ENCODE measurements around the gene TARP. TPM values are rescaled to one million over a fixed set of nuclear protein-coding genes. Genes with fewer than 3 reads are reported as not detected.

Gene TARP

DNA sequence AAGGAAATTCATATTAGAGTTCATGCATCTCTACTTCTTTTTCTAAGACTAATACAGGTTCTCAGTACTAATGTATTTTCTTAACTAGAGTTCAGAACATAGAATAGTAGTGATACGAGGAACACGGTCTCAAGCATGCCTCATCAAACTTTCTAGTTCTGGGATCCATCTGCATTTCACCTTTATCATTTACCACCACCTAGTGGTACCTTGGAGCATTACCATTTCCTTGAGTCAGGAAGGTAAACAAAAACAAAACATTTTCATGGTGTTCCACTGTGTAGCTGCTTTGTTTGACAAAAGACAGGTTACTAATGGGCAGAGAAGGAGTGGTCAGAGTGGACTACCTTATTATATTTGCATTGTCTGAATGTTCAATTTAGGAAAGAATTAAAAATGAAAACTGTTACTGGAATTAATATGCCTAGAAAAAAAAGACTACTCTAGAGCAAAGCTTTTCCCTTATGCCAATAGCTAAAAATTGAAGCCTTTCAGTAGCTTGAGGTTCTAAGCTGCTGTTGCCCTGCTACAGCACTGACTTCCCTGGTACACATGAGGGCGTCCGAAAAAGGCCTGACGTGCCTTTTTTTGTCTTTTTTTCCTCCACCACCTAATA, 50.8 kb downstream of the TARP start:
- H3K36me3 Mint-ChIP-seq: peaks cover 24 to 55% (median 35%) of the 10 kb centered on the region in 3 donors
- H3K4me3 Mint-ChIP-seq: peak overlapping the region; percentile 55 to 93 (median 71)
- peak overlapping the region; percentile 94 to 100 (median 97) for H3K27ac Mint-ChIP-seq
- peaks cover 94 to 100% of the 10 kb centered on the region in 2 donors for H3K4me1 Mint-ChIP-seq
- peak; percentile 64 to 69 (median 66) for DNase-seq
- no peaks in the 10 kb centered on the region for H3K9me3 Mint-ChIP-seq
- H3K27me3 Mint-ChIP-seq (ENCODE audit: low read depth in 3 of 3): peaks cover 2 to 5% (median 3%) of the 10 kb centered on the region in 3 donors

DNA sequence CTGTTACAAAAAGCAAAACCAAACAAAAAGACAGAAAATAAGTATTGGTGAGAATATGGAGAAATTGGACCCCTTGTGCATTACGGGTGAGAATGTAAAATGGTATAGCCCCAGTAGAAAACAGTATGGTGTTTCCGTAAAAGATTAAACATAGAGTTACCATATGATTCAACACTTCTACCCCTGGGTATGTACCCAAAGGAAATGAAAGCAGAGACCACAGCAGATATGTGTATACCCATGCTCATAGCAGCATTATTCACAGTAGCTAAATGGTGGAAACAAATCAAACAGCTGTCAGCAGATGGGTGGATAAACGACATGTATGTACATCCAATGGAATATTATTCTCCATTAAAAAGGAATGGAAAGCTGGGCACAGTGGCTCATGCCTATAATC, 53.0 kb downstream of the TARP start:
- H3K4me1 Mint-ChIP-seq: peaks cover 94 to 100% of the 10 kb centered on the region in 2 donors
- peaks cover 2 to 5% (median 3%) of the 10 kb centered on the region in 3 donors for H3K27me3 Mint-ChIP-seq (ENCODE audit: low read depth in 3 of 3)

DNA sequence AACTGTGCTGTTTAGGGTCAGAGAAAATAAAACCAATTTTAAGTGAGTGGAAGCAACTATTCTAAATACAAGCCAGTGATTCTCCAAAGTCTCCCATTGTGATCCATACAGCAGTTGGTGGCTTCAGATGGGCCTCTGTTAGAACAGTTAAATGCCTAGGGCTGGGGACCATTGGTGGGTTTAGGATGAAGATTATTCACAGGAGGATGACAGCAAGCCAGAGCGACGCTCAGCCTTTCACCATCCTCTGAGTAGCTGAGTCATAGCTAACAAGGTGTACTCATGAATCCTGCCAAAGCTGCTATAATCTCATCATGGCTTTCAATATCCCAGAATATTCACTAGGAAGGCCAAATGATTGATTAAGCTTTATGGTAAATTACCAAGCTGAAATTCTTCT, 55.8 kb downstream of the TARP start:
- peaks cover 2 to 5% (median 3%) of the 10 kb centered on the region in 3 donors for H3K27me3 Mint-ChIP-seq (ENCODE audit: low read depth in 3 of 3)
- H3K27ac Mint-ChIP-seq: peak overlapping the region; percentile 95 to 100 (median 98)
- DNase-seq: no peak
- H3K4me1 Mint-ChIP-seq: peaks cover 69 to 76% of the 10 kb centered on the region in 2 donors
- no peaks in the 10 kb centered on the region for H3K9me3 Mint-ChIP-seq
- H3K36me3 Mint-ChIP-seq: peaks cover 21 to 30% (median 29%) of the 10 kb centered on the region in 3 donors
- peak overlapping the region; percentile 87 to 95 (median 90) for H3K4me3 Mint-ChIP-seq

More for the DNA sequence above, 53.0 kb downstream of the TARP start:
- Mint-ChIP-seq H3K9me3 (no peaks in the 10 kb centered on the region), H3K27ac (peak overlapping the region; percentile 95 to 100 (median 98)), H3K4me3 (peak overlapping the region; percentile 87 to 95 (median 90)), H3K36me3 (peaks cover 22 to 37% (median 26%) of the 10 kb centered on the region in 3 donors)
- peak; percentile 65 to 75 (median 71) for DNase-seq

- Mint-ChIP-seq H3K4me3 (peak overlapping the region; percentile 87 to 95 (median 90)), H3K4me1 (peaks cover 56 to 64% of the 10 kb centered on the region in 2 donors), H3K9me3 (no peaks in the 10 kb centered on the region), H3K27me3 (ENCODE audit: low read depth in 3 of 3) (peaks cover 2 to 5% (median 5%) of the 10 kb centered on the region in 3 donors), H3K27ac (peak overlapping the region; percentile 95 to 100 (median 98)), H3K36me3 (peaks cover 20 to 31% (median 28%) of the 10 kb centered on the region in 3 donors)
- peak; percentile 86 to 87 (median 87) for DNase-seq
These were observed 57.4 kb downstream of the TARP start for GRCh38 chr7:38215735-38216670.

DNA sequence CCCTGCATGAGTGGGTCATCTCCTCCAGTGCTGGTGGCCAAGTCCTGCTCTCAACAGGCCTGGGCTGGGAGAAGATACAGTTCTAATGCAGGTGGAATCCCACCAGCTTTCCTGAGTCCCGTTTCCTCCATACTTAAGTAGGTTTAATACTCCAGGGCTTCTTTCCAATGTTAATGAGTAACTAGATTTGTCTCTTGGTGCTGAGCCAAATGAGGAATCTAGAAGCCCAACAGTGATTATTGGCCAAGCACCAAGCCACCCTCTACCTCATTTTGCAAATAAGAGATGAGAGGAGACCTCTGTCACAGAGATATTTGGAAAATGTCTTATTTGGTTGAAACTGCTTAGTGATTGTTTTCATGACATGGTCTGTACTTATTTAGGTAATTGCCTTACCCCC, 58.3 kb downstream of the TARP start:
- Mint-ChIP-seq H3K36me3 (peaks cover 15 to 31% (median 23%) of the 10 kb centered on the region in 3 donors), H3K27ac (peak overlapping the region; percentile 95 to 100 (median 98)), H3K9me3 (no peaks in the 10 kb centered on the region), H3K4me3 (no peak overlapping the region), H3K27me3 (ENCODE audit: low read depth in 3 of 3) (peaks cover 2 to 5% (median 4%) of the 10 kb centered on the region in 3 donors), H3K4me1 (peaks cover 48 to 55% of the 10 kb centered on the region in 2 donors)
- DNase-seq: no peak

DNA sequence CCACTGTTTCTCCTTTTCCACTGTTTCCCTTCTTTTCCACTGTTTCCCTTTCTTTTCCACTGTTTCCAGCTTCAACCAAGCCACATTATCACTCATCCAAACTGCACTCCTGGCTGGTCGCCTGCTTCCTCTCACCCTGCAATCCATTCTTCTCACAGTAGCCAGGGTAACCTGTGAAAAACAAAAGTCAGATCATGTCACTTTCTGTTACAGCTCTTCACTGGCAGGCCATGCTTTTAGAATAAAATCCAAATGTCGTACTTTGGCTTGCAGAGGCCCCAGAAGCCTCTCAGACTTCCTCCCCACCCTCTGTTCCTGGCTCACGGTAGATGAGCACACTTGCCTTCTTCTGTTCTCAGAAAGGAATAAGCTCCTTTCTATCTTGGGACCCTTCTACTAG, 61.5 kb downstream of the TARP start:
- H3K4me3 Mint-ChIP-seq: no peak overlapping the region
- peaks cover 0 to 4% (median 0%) of the 10 kb centered on the region in 3 donors for H3K27me3 Mint-ChIP-seq (ENCODE audit: low read depth in 3 of 3)
- no peak for DNase-seq

GRCh38 chr7:38211486-38211885, 62.0 kb downstream of the TARP start:
- DNase-seq: no peak
- peak overlapping the region in 2 of 6 donors; percentile 23 to 38 for H3K27ac Mint-ChIP-seq
- H3K4me1 Mint-ChIP-seq: peaks cover 18 to 24% of the 10 kb centered on the region in 2 donors
- peaks cover 0 to 4% (median 0%) of the 10 kb centered on the region in 3 donors for H3K27me3 Mint-ChIP-seq (ENCODE audit: low read depth in 3 of 3)
- H3K36me3 Mint-ChIP-seq: peaks cover 14 to 32% (median 23%) of the 10 kb centered on the region in 3 donors
- no peak overlapping the region for H3K4me3 Mint-ChIP-seq
- no peaks in the 10 kb centered on the region for H3K9me3 Mint-ChIP-seq

More for the DNA sequence above, 61.5 kb downstream of the TARP start:
- Mint-ChIP-seq H3K36me3 (peaks cover 14 to 32% (median 23%) of the 10 kb centered on the region in 3 donors), H3K27ac (peak overlapping the region in 2 of 6 donors; percentile 38 to 58), H3K9me3 (no peaks in the 10 kb centered on the region), H3K4me1 (peaks cover 23 to 29% of the 10 kb centered on the region in 2 donors)

Other genes with a start within 250 kb of the TARP start
- 100 to 1,000 TPM in 2 of 3 donors, 10 to 100 TPM in 1; 94.8 to 121 (median 113) TPM for gene STARD3NL, start 95.4 kb downstream of the TARP start, polyA plus RNA-seq

Measured in immature natural killer cell (primary cell).